HEK293 (cell line): Measurements from ENCODE around the gene NXPE1.

ENCODE experiments used
- CTCF ChIA-PET: fragments of 350-600 bp; formaldehyde crosslinking; extraction: SDS; loops from one replicate; lab custom pipeline; 2021; ENCODE audit warnings: antibody characterized with exemption; lab: Yijun Ruan, JAX
- POLR2A ChIA-PET: fragments of 300-600 bp; formaldehyde crosslinking; extraction: SDS; loops from one replicate; lab custom pipeline; 2020; ENCODE audit warnings: antibody characterized with exemption, inconsistent platforms; lab: Yijun Ruan, JAX
- H3K27ac ChIP-seq: fragments of 200-500 bp; sonication (Bioruptor generic); 2 replicates; pipeline ENCODE4 v1.5.1; 2014; ENCODE audit warnings: low read depth, low read length, control low read depth, inconsistent platforms; ENCODE audit errors: extremely low read depth
- H3K36me3 ChIP-seq, 2 experiments: fragments of 200-500 bp in 1 of 2; sonication (Bioruptor generic) in 1 of 2; 1 replicate in 1 of 2; 2 replicates in 1 of 2; pipeline ENCODE4 v1.5.1; 2014 to 2017; ENCODE audit warnings: inconsistent platforms in 2 of 2, low read length in 2 of 2; ENCODE audit not compliant: control insufficient read depth in 2 of 2, insufficient read depth in 1 of 2
- H3K4me1 ChIP-seq: fragments of 200-500 bp; sonication (Bioruptor generic); 2 replicates; pipeline ENCODE4 v1.5.1; 2014; ENCODE audit warnings: mild to moderate bottlenecking, low read length, inconsistent platforms; ENCODE audit not compliant: control insufficient read depth, insufficient read depth
- H3K4me3 ChIP-seq: 2 replicates; pipeline ENCODE4 v1.5.1; 2011; ENCODE audit warnings: low read depth, mild to moderate bottlenecking, control low read depth, low read length, moderate library complexity
- H3K9me3 ChIP-seq: fragments of 200-500 bp; sonication (Bioruptor generic); 2 replicates; pipeline ENCODE4 v1.5.1; 2014; ENCODE audit warnings: low read depth, low read length, inconsistent platforms; ENCODE audit not compliant: control insufficient read depth, insufficient read depth
- GLIS1 ChIP-seq: fragments of 450-650 bp; formaldehyde crosslinking; IDR thresholded peaks from 2 replicates; pipeline ENCODE4 v1.5.1; 2016; ENCODE audit warnings: missing biosample characterization, missing genetic modification characterization
- SETDB1 ChIP-seq: IDR thresholded peaks from one replicate; pipeline ENCODE4 v1.6.1; 2017; ENCODE audit warnings: mild to moderate bottlenecking, low read length, moderate library complexity, mixed read lengths; ENCODE audit not compliant: insufficient read length
- TRIM28 ChIP-seq: IDR thresholded peaks from 2 replicates; pipeline ENCODE4 v1.6.1; 2011; ENCODE audit warnings: low read length, control low read depth, borderline replicate concordance
- ZBTB1 ChIP-seq: fragments of 450-650 bp; formaldehyde crosslinking; IDR thresholded peaks from 2 replicates; pipeline ENCODE4 v1.5.1; 2016; ENCODE audit warnings: missing biosample characterization, missing genetic modification characterization
- ZBTB17 ChIP-seq: fragments of 450-650 bp; formaldehyde crosslinking; IDR thresholded peaks from 2 replicates; pipeline ENCODE4 v1.5.1; 2016; ENCODE audit warnings: missing biosample characterization, missing genetic modification characterization
- ZNF184 ChIP-seq: fragments of 450-650 bp; IDR thresholded peaks from 2 replicates; pipeline ENCODE4 v1.5.1; 2018; ENCODE audit warnings: missing biosample characterization, mild to moderate bottlenecking, missing genetic modification characterization
- ZNF19 ChIP-seq: fragments of 450-650 bp; formaldehyde crosslinking; IDR thresholded peaks from 2 replicates; pipeline ENCODE4; 2016; ENCODE audit warnings: missing biosample characterization, missing genetic modification characterization, low read depth
- ZNF202 ChIP-seq: fragments of 450-650 bp; formaldehyde crosslinking; IDR thresholded peaks from 2 replicates; pipeline ENCODE4 v1.5.1; 2016; ENCODE audit warnings: missing biosample characterization, missing genetic modification characterization, borderline replicate concordance
- ZNF335 ChIP-seq: fragments of 450-650 bp; formaldehyde crosslinking; conservative IDR thresholded peaks from 2 replicates; pipeline ENCODE4 v1.5.1; 2016; ENCODE audit warnings: missing biosample characterization, missing genetic modification characterization
- ZNF544 ChIP-seq: fragments of 450-650 bp; formaldehyde crosslinking; IDR thresholded peaks from 2 replicates; pipeline ENCODE4 v1.5.0; 2017; ENCODE audit warnings: missing biosample characterization, missing genetic modification characterization
- ZNF626 ChIP-seq: fragments of 450-650 bp; sonication (Bioruptor Pico); formaldehyde crosslinking; IDR thresholded peaks from 2 replicates; pipeline ENCODE4 v1.5.1; 2018; ENCODE audit warnings: missing biosample characterization, missing genetic modification characterization, inconsistent platforms
- ZNF776 ChIP-seq: fragments of 450-650 bp; formaldehyde crosslinking; IDR thresholded peaks from 2 replicates; pipeline ENCODE4 v1.5.0; 2017; ENCODE audit warnings: missing biosample characterization, missing genetic modification characterization, borderline replicate concordance
- TF ChIP-seq, protein P1 (sequence below): fragments of 450-650 bp; formaldehyde crosslinking; IDR thresholded peaks from 2 replicates; pipeline ENCODE4 v1.5.1; 2016; ENCODE audit warnings: missing biosample characterization, missing genetic modification characterization
- TF ChIP-seq, protein P2 (sequence below): fragments of 450-650 bp; formaldehyde crosslinking; IDR thresholded peaks from 2 replicates; pipeline ENCODE4 v1.5.1; 2016; ENCODE audit warnings: missing biosample characterization, missing genetic modification characterization
- TF ChIP-seq, protein P3 (sequence below): fragments of 450-650 bp; formaldehyde crosslinking; optimal IDR thresholded peaks from 2 replicates; pipeline ENCODE3; 2016; ENCODE audit warnings: missing biosample characterization, mild to moderate bottlenecking, missing genetic modification characterization

The NXPE1 gene

DNA sequence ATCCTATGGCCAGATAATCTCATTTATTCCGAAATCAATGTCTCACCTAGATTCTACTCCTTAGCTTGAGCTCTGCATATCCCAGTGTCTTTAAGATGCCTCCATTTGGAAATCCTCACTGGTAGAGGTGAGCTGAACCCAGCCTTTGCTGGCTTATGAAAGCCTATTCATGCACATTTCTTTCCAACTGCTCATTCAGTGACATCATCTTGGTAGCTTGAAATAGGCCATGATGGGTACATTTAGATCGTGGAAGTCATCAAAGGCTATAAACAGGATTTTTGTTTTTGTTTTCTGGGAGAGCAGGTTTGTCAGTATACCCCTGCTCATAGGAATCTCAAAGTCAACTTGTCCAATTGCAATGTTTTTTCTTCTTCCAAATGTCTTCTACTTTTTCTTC, 6.0 kb downstream of the NXPE1 start (continued):
- TF ChIP-seq, protein P1, sequence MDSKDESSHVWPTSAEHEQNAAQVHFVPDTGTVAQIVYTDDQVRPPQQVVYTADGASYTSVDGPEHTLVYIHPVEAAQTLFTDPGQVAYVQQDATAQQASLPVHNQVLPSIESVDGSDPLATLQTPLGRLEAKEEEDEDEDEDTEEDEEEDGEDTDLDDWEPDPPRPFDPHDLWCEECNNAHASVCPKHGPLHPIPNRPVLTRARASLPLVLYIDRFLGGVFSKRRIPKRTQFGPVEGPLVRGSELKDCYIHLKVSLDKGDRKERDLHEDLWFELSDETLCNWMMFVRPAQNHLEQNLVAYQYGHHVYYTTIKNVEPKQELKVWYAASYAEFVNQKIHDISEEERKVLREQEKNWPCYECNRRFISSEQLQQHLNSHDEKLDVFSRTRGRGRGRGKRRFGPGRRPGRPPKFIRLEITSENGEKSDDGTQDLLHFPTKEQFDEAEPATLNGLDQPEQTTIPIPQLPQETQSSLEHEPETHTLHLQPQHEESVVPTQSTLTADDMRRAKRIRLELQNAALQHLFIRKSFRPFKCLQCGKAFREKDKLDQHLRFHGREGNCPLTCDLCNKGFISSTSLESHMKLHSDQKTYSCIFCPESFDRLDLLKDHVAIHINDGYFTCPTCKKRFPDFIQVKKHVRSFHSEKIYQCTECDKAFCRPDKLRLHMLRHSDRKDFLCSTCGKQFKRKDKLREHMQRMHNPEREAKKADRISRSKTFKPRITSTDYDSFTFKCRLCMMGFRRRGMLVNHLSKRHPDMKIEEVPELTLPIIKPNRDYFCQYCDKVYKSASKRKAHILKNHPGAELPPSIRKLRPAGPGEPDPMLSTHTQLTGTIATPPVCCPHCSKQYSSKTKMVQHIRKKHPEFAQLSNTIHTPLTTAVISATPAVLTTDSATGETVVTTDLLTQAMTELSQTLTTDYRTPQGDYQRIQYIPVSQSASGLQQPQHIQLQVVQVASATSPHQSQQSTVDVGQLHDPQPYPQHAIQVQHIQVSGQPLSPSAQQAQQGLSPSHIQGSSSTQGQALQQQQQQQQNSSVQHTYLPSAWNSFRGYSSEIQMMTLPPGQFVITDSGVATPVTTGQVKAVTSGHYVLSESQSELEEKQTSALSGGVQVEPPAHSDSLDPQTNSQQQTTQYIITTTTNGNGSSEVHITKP (tag by site-specific recombination): peak; percentile 34; the same call in 1 of the 2 replicates
- TF ChIP-seq, all 188 proteins: peak for 1

DNA sequence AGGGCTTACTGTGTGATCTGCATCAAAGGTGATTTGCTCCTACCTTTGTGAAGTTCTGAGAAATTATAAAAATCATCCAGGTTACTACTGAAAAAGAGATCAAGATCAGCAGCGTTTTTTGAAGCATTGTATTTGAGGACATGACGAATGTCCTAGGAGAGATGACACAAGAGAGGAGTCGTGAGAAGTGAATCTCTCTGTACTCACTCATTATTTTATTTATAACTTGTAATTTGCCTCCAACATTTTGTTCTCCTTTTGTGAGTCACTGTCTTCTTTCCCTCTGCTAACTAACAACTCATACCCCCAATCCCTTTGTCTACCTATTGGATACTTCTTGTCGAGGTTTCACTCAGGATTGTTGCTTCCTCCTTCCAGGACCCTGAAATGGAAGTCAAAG, 8.6 kb downstream of the NXPE1 start:
- Histone ChIP-seq H3K9me3 (no peaks in the 10 kb centered on the region), H3K27ac (no peak overlapping the region), H3K4me1 (no peaks in the 10 kb centered on the region), H3K4me3 (no peak overlapping the region), H3K36me3 (no peaks in the 10 kb centered on the region)
- POLR2A ChIA-PET: no interaction called here
- CTCF ChIA-PET: no interaction called here
- TF ChIP-seq ZNF544 (no peak), ZNF19 (tag by site-specific recombination) (no peak), ZBTB1 (tag by site-specific recombination) (no peak)
- TF ChIP-seq, protein P2, sequence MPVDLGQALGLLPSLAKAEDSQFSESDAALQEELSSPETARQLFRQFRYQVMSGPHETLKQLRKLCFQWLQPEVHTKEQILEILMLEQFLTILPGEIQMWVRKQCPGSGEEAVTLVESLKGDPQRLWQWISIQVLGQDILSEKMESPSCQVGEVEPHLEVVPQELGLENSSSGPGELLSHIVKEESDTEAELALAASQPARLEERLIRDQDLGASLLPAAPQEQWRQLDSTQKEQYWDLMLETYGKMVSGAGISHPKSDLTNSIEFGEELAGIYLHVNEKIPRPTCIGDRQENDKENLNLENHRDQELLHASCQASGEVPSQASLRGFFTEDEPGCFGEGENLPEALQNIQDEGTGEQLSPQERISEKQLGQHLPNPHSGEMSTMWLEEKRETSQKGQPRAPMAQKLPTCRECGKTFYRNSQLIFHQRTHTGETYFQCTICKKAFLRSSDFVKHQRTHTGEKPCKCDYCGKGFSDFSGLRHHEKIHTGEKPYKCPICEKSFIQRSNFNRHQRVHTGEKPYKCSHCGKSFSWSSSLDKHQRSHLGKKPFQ (tag by site-specific recombination): no peak

DNA sequence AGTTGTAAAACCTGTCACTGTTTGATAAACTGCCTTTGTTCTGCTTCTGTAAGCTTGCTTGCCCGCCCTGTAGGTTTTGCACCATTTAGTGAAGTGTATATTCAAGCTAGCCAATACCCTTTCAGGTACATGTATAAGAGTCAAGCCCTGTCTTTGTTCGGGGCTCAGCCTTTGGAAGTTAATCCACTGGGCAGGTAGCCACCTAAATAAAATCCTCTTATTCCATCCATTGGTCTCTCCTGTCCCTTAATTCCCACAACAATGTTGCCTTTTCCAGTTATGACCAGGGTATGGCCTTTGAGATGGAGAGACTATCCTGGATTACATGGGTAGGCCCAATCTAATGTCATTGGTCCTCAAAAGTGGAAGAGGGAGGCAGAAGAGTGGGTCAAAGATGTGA, 34.0 kb downstream of the NXPE1 start:
- Histone ChIP-seq H3K27ac (no peak overlapping the region), H3K36me3 (no peaks in the 10 kb centered on the region), H3K9me3 (no peaks in the 10 kb centered on the region), H3K4me3 (no peak overlapping the region), H3K4me1 (no peaks in the 10 kb centered on the region)
- CTCF ChIA-PET: no interaction called here
- POLR2A ChIA-PET: no interaction called here
- no peak for TF ChIP-seq ZNF202 (tag by site-specific recombination)
- no peak for TF ChIP-seq ZNF184 (tag by site-specific recombination)
- TF ChIP-seq ZNF626 (tag by site-specific recombination): 0 out of 2 replicates have a peak, but pooled peaks have one; percentile 58
- no peak for TF ChIP-seq ZNF776 (tag by site-specific recombination)
- TF ChIP-seq GLIS1 (tag by site-specific recombination): no peak
- TF ChIP-seq SETDB1: peak; percentile 97
- TF ChIP-seq, protein P3, sequence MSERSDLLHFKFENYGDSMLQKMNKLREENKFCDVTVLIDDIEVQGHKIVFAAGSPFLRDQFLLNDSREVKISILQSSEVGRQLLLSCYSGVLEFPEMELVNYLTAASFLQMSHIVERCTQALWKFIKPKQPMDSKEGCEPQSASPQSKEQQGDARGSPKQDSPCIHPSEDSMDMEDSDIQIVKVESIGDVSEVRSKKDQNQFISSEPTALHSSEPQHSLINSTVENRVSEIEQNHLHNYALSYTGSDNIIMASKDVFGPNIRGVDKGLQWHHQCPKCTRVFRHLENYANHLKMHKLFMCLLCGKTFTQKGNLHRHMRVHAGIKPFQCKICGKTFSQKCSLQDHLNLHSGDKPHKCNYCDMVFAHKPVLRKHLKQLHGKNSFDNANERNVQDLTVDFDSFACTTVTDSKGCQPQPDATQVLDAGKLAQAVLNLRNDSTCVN (tag by site-specific recombination): no peak
- TF ChIP-seq ZNF335 (tag by site-specific recombination): no peak
- peak; percentile 89; the same call in 1 of the 2 replicates for TF ChIP-seq TRIM28
- no peak for TF ChIP-seq ZBTB17 (tag by site-specific recombination)
- TF ChIP-seq, all 188 proteins: peak for 3
